ENCODE data around the gene LGALS7.

Gene LGALS7

DNA sequence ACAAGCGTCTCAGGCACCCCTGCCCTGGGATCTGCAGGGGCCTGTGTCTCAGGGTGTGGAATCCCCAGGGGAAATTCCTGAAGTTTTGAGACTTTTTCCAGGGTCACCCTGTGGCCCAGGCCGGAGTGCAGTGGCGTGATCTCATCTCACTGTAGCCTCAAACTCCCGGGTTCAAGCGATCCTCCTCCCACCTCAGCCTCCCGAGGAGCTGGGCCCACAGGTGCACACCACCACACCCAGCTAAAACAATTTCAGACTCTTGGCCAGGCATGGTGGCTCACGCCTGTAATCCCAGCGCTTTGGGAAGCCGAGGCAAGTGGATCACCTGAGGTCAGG is 33.1 kb downstream of the LGALS7 start:
- no peak overlapping the region for H3K27ac ChIP-seq (ENCODE audit: insufficient read depth, low read depth, low read length, poor library complexity, severe bottlenecking)
- H3K4me3 ChIP-seq (ENCODE audit: insufficient read depth, low read depth, low read length), result no peak overlapping the region
- no peaks in the 10 kb centered on the region for H3K36me3 ChIP-seq (ENCODE audit: control insufficient read depth, insufficient read depth, low read length)
- peaks cover 21% of the 10 kb centered on the region for H3K27me3 ChIP-seq (ENCODE audit: control insufficient read depth, insufficient read depth, low read length, poor library complexity, severe bottlenecking)
- H3K9me3 ChIP-seq (ENCODE audit: control insufficient read depth, low read length), result no peaks in the 10 kb centered on the region
- H3K4me1 ChIP-seq (ENCODE audit: control insufficient read depth, insufficient read depth, low read length), result peaks cover 6% of the 10 kb centered on the region
- 91 to 95% methylated on average over 9 of the region's 9 CpGs for WGBS, 2 experiments

DNA sequence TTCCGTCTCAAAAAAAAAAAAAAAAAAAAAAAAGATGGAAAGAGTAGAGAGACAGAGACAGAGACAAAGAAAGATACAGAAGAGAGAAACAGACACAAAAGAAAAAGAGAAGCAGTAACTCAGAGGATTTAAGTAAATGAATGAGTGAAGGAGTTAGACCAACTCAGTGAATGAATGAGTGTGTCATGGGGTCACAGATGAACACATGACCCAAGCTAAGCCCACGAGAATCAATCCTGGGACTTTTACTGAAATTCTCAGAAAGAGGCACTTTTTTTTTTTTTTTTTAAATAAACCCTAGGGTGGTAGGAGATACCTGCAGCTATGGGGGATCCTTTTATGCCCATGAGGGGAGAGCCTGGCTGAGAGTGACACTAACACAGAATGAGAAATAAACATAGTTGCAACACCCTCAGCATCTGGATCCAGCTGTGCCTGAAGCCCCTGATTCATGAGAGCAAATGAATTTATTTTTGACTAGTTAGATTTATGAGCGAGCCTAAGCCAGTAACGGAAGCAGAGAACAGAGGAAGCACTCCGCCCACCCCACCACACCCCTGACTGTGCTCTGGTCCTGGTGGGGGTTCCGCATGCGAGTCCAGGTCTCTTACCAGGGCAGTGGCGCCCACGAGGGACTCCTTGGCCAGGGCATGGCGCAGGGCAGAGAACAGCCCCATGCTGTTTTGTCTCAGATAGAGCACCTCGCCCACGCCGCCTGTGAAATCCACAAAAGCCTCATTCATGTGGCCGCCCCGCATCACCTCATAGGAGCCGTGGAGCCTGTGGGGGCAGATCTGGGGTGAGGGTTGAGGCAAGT is 33.7 kb downstream of the LGALS7 start:
- no peaks in the 10 kb centered on the region for H3K9me3 ChIP-seq (ENCODE audit: control insufficient read depth, low read length)
- no peak overlapping the region for H3K4me3 ChIP-seq (ENCODE audit: insufficient read depth, low read depth, low read length)
- H3K4me1 ChIP-seq (ENCODE audit: control insufficient read depth, insufficient read depth, low read length), result peaks cover 11% of the 10 kb centered on the region
- no peak overlapping the region for H3K27ac ChIP-seq (ENCODE audit: insufficient read depth, low read depth, low read length, poor library complexity, severe bottlenecking)
- 91 to 93% methylated on average over 16 of the region's 16 CpGs for WGBS, 2 experiments
- peaks cover 21% of the 10 kb centered on the region for H3K27me3 ChIP-seq (ENCODE audit: control insufficient read depth, insufficient read depth, low read length, poor library complexity, severe bottlenecking)
- H3K36me3 ChIP-seq (ENCODE audit: control insufficient read depth, insufficient read depth, low read length), result no peaks in the 10 kb centered on the region

DNA sequence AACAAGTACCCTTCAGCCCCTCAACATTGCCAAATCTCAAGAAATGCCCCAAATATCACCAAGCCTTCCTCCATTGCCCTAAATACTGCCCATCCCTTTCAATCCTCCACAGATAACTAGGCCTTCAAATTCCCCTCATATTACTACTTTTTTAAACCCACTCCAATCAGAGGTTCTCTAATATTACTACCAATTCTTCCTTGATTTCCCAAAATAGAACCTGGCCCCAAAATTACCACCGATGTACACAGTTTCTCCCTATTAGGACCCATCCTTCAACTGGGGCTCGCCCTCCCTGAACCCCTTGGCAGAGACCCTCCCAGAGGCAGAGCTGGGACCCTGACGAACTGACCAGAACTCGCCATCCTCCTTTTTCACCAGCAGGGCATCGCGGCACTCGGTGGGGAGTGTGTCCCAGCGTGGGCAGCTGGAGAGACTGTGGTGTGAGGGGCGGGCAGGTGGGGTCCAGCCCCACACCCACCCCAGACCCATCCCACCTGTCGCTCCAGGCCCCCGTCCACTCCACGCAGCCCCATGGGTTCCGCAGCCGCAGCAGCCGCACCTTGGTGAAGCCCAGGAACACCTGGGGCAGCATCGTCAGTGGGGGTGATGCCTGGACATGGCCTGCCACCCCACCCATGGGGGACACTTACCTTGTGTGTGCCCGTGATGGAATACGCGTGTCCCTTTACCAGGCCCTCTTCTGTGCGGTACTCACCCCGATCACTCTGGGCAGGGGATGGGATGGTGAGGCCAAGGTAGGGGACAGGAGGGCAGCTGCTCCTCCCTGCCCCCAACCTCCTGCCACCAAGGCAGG is 35.2 kb downstream of the LGALS7 start:
- peaks cover 16% of the 10 kb centered on the region for H3K4me1 ChIP-seq (ENCODE audit: control insufficient read depth, insufficient read depth, low read length)
- H3K27me3 ChIP-seq (ENCODE audit: control insufficient read depth, insufficient read depth, low read length, poor library complexity, severe bottlenecking), result peaks cover 21% of the 10 kb centered on the region
- no peak overlapping the region for H3K27ac ChIP-seq (ENCODE audit: insufficient read depth, low read depth, low read length, poor library complexity, severe bottlenecking)
- H3K9me3 ChIP-seq (ENCODE audit: control insufficient read depth, low read length), result no peaks in the 10 kb centered on the region
- H3K4me3 ChIP-seq (ENCODE audit: insufficient read depth, low read depth, low read length), result no peak overlapping the region
- no peaks in the 10 kb centered on the region for H3K36me3 ChIP-seq (ENCODE audit: control insufficient read depth, insufficient read depth, low read length)
- WGBS, 2 experiments, result 91 to 93% methylated on average over 21 of the region's 21 CpGs

- Histone ChIP-seq H3K4me1 (ENCODE audit: control insufficient read depth, insufficient read depth, low read length) (peaks cover 16% of the 10 kb centered on the region), H3K27me3 (ENCODE audit: control insufficient read depth, insufficient read depth, low read length, poor library complexity, severe bottlenecking) (peaks cover 21% of the 10 kb centered on the region), H3K36me3 (ENCODE audit: control insufficient read depth, insufficient read depth, low read length) (no peaks in the 10 kb centered on the region), H3K27ac (ENCODE audit: insufficient read depth, low read depth, low read length, poor library complexity, severe bottlenecking) (no peak overlapping the region), H3K9me3 (ENCODE audit: control insufficient read depth, low read length) (no peaks in the 10 kb centered on the region), H3K4me3 (ENCODE audit: insufficient read depth, low read depth, low read length) (no peak overlapping the region)
- WGBS, 2 experiments, result 75 to 79% methylated on average over 22 of the region's 22 CpGs
Measured at GRCh38 chr19:38737281-38737865, 35.9 kb downstream of the LGALS7 start.

- H3K36me3 ChIP-seq (ENCODE audit: control insufficient read depth, insufficient read depth, low read length), result no peaks in the 10 kb centered on the region
- peaks cover 21% of the 10 kb centered on the region for H3K27me3 ChIP-seq (ENCODE audit: control insufficient read depth, insufficient read depth, low read length, poor library complexity, severe bottlenecking)
- H3K4me1 ChIP-seq (ENCODE audit: control insufficient read depth, insufficient read depth, low read length), result peaks cover 16% of the 10 kb centered on the region
- 11% methylated on average over 32 to 36 of the region's 36 CpGs for WGBS, 2 experiments
- H3K4me3 ChIP-seq (ENCODE audit: insufficient read depth, low read depth, low read length), result peak overlapping the region; percentile 41
- H3K27ac ChIP-seq (ENCODE audit: insufficient read depth, low read depth, low read length, poor library complexity, severe bottlenecking), result no peak overlapping the region
- no peaks in the 10 kb centered on the region for H3K9me3 ChIP-seq (ENCODE audit: control insufficient read depth, low read length)
Measured at GRCh38 chr19:38736413-38737280, 36.7 kb downstream of the LGALS7 start.

DNA sequence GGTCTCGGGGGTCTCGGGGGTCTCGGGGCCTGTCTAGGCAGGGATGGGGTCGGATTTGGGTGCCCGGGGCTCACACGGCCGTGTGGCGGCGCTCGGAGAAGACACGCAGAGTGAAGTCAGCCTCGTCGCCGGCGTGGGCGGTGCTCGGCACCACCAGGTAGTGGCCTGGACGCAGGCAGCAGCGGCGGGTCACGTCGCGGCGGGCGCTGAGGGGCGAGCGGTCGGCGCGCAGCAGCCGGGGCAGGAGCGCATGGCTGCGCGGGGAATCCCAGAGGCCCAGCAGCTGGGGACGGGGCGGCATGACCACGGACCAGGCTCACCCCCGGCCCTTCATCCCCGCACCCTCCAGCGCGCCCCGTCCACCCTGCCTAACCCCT is 37.3 kb downstream of the LGALS7 start:
- no peak overlapping the region for H3K27ac ChIP-seq (ENCODE audit: insufficient read depth, low read depth, low read length, poor library complexity, severe bottlenecking)
- H3K4me3 ChIP-seq (ENCODE audit: insufficient read depth, low read depth, low read length), result peak overlapping the region; percentile 41
- peaks cover 21% of the 10 kb centered on the region for H3K27me3 ChIP-seq (ENCODE audit: control insufficient read depth, insufficient read depth, low read length, poor library complexity, severe bottlenecking)
- H3K36me3 ChIP-seq (ENCODE audit: control insufficient read depth, insufficient read depth, low read length), result peaks cover 2% of the 10 kb centered on the region
- 2 to 3% methylated on average over 42 of the region's 42 CpGs for WGBS, 2 experiments
- peaks cover 16% of the 10 kb centered on the region for H3K4me1 ChIP-seq (ENCODE audit: control insufficient read depth, insufficient read depth, low read length)
- no peaks in the 10 kb centered on the region for H3K9me3 ChIP-seq (ENCODE audit: control insufficient read depth, low read length)

- Histone ChIP-seq H3K4me3 (ENCODE audit: insufficient read depth, low read depth, low read length) (peak overlapping the region; percentile 19), H3K27ac (ENCODE audit: insufficient read depth, low read depth, low read length, poor library complexity, severe bottlenecking) (no peak overlapping the region)
Measured at GRCh38 chr19:38735257-38735686, 38.0 kb downstream of the LGALS7 start.

GRCh38 chr19:38734426-38735256 is 38.7 kb downstream of the LGALS7 start:
- no peak overlapping the region for H3K4me3 ChIP-seq (ENCODE audit: insufficient read depth, low read depth, low read length)
- H3K9me3 ChIP-seq (ENCODE audit: control insufficient read depth, low read length), result no peaks in the 10 kb centered on the region
- peaks cover 21% of the 10 kb centered on the region for H3K27me3 ChIP-seq (ENCODE audit: control insufficient read depth, insufficient read depth, low read length, poor library complexity, severe bottlenecking)
- 67 to 69% methylated on average over 13 of the region's 13 CpGs for WGBS, 2 experiments
- no peak overlapping the region for H3K27ac ChIP-seq (ENCODE audit: insufficient read depth, low read depth, low read length, poor library complexity, severe bottlenecking)
- peaks cover 8% of the 10 kb centered on the region for H3K36me3 ChIP-seq (ENCODE audit: control insufficient read depth, insufficient read depth, low read length)
- H3K4me1 ChIP-seq (ENCODE audit: control insufficient read depth, insufficient read depth, low read length), result peaks cover 16% of the 10 kb centered on the region

More at GRCh38 chr19:38735257-38735686, 38.0 kb downstream of the LGALS7 start:
- H3K36me3 ChIP-seq (ENCODE audit: control insufficient read depth, insufficient read depth, low read length), result peaks cover 8% of the 10 kb centered on the region
- H3K4me1 ChIP-seq (ENCODE audit: control insufficient read depth, insufficient read depth, low read length), result peaks cover 16% of the 10 kb centered on the region
- H3K9me3 ChIP-seq (ENCODE audit: control insufficient read depth, low read length), result no peaks in the 10 kb centered on the region
- peaks cover 21% of the 10 kb centered on the region for H3K27me3 ChIP-seq (ENCODE audit: control insufficient read depth, insufficient read depth, low read length, poor library complexity, severe bottlenecking)
- 13% methylated on average over 12 to 14 of the region's 18 CpGs for WGBS, 2 experiments

- no peaks in the 10 kb centered on the region for H3K9me3 ChIP-seq (ENCODE audit: control insufficient read depth, low read length)
- H3K27me3 ChIP-seq (ENCODE audit: control insufficient read depth, insufficient read depth, low read length, poor library complexity, severe bottlenecking), result peaks cover 21% of the 10 kb centered on the region
- peaks cover 8% of the 10 kb centered on the region for H3K36me3 ChIP-seq (ENCODE audit: control insufficient read depth, insufficient read depth, low read length)
- no peak overlapping the region for H3K27ac ChIP-seq (ENCODE audit: insufficient read depth, low read depth, low read length, poor library complexity, severe bottlenecking)
- WGBS, 2 experiments, result 81 to 92% methylated on average over 3 of the region's 4 CpGs
- H3K4me3 ChIP-seq (ENCODE audit: insufficient read depth, low read depth, low read length), result no peak overlapping the region
- H3K4me1 ChIP-seq (ENCODE audit: control insufficient read depth, insufficient read depth, low read length), result peaks cover 16% of the 10 kb centered on the region
Measured at GRCh38 chr19:38734176-38734425, 39.2 kb downstream of the LGALS7 start.

All from ectodermal cell (in vitro differentiated cells).